Activated B cell treated with CpG ODN at 0.5 μM for 24 hours (primary cell): ENCODE measurements around the gene SLAMF6. TPM values are rescaled to one million over a fixed set of nuclear protein-coding genes. Genes with fewer than 3 reads are reported as not detected.
A peak's percentile ranks its signal among the peaks of the same experiment; 100 is the strongest.

Source experiments
- ATAC-seq: fragments of 200-7000 bp; cut with Tn5 transposase; one replicate; pipeline ENCODE4 v1.10.0; 2021; ENCODE audit warnings: low read depth, mild to moderate bottlenecking, moderate library complexity
- CTCF ChIA-PET: fragments of 350-600 bp; sonication (Branson Sonifier 250); formaldehyde crosslinking; loops from one replicate; lab custom pipeline; 2021; ENCODE audit warnings: antibody characterized with exemption; lab: Charles Lee
- POLR2A ChIA-PET: fragments of 350-600 bp; sonication (Branson Sonifier 250); formaldehyde crosslinking; loops from one replicate; lab custom pipeline; 2021; ENCODE audit warnings: antibody characterized with exemption; lab: Charles Lee
- DNase-seq: peaks from one replicate; pipeline ENCODE4 v3.0.0; 2022
- H3K27ac Mint-ChIP-seq: one replicate; pipeline ENCODE4 v1.8.0; 2020; ENCODE audit warnings: mixed read lengths
- H3K27me3 Mint-ChIP-seq: one replicate; pipeline ENCODE4 v1.8.0; 2021; ENCODE audit warnings: mixed read lengths
- H3K36me3 Mint-ChIP-seq: one replicate; pipeline ENCODE4 v1.8.0; 2021; ENCODE audit warnings: low read depth, mixed read lengths
- H3K4me1 Mint-ChIP-seq: one replicate; pipeline ENCODE4 v1.8.0; 2021; ENCODE audit warnings: mixed read lengths
- H3K4me3 Mint-ChIP-seq: one replicate; pipeline ENCODE4 v1.8.0; 2020; ENCODE audit warnings: mild to moderate bottlenecking, mixed read lengths
- H3K9me3 Mint-ChIP-seq: one replicate; pipeline ENCODE4 v1.8.0; 2020; ENCODE audit warnings: mixed read lengths
- intact Hi-C: fragments of 100-400 bp; cut with micrococcal nuclease; formaldehyde crosslinking; loops from one replicate; pipeline ENCODE4 v1.15.1; 2024
- total RNA-seq: library from RNA; stranded (reverse); gene quantifications from 2 replicates; pipeline ENCODE4 v1.2.3, GENCODE V29; 2022
- TF ChIP-seq, protein P1 (sequence below): fragments of 200-600 bp; IDR thresholded peaks from one replicate; pipeline ENCODE4 v1.8.0; 2022; ENCODE audit warnings: antibody characterized with exemption, mild to moderate bottlenecking

Gene SLAMF6
- 28.7 and 31.2 TPM in 2 replicates for total RNA-seq

DNA sequence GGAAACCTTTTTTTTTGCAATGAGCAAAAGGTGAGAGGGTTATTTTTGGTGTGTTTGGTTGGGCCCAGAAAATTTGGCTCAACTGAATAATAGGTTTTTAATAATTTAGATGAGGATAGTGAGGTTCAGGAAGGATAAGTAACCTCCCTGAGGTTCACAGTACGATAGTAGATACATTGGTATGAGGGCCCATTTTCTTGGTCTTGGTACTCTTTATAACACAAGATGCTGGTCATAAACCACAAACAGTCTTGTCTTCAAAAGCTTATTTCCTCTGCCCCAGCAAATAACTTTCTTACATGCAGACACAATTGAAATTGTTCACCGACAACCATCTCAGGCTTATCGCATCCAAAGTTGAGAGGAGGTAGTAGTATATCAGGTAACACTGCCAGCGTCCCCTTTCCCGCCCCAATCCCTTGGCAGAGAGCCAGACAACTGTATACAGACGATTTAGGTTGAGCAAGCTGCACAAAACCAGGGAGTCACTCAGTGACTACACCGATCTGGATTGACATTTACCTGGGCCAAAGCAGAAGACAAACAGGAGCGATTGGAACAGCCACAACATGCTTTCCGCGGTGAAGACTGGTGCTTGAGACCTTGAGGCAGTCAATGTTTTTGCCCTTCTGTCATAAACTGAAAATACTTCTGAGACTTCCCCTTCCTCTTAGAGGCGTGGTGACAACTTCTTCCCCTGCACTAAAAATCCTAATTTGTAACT, at the start of gene SLAMF6:
SLAMF6 (minus strand) TSS at position 634 of the 724 bp plus-strand sequence; CDS start at position 571, 63 bp downstream.
- Mint-ChIP-seq H3K4me3 (peak within 1 kb of the TSS; percentile 97), H3K9me3 (peaks cover 7% of the 10 kb centered on the region), H3K36me3 (peaks cover 29% of the 10 kb centered on the region), H3K27me3 (no peaks in the 10 kb centered on the region), H3K27ac (peak within 1 kb of the TSS; percentile 95), H3K4me1 (peaks cover 73% of the 10 kb centered on the region)
- ChIA-PET POLR2A (interaction anchor here (0.5 to 3.2 kb wide), 19 partner anchors 17 to 242 kb away, joined by 3 to 28 read pairs (median 3); partner anchors contain the start of gene SLAMF1), CTCF (interaction anchor here (0.8 to 3.5 kb wide), 7 partner anchors 17 to 94 kb away, joined by 3 to 15 read pairs (median 4); no protein-coding TSS in a partner anchor)
- ATAC-seq (peak; percentile 69), DNase-seq (peak; percentile 36)
- intact Hi-C loops = loop anchor here (1.0 to 5.0 kb wide), 3 partner anchors 7 to 70 kb away; no protein-coding TSS in a partner anchor
- TF ChIP-seq, protein P1, sequence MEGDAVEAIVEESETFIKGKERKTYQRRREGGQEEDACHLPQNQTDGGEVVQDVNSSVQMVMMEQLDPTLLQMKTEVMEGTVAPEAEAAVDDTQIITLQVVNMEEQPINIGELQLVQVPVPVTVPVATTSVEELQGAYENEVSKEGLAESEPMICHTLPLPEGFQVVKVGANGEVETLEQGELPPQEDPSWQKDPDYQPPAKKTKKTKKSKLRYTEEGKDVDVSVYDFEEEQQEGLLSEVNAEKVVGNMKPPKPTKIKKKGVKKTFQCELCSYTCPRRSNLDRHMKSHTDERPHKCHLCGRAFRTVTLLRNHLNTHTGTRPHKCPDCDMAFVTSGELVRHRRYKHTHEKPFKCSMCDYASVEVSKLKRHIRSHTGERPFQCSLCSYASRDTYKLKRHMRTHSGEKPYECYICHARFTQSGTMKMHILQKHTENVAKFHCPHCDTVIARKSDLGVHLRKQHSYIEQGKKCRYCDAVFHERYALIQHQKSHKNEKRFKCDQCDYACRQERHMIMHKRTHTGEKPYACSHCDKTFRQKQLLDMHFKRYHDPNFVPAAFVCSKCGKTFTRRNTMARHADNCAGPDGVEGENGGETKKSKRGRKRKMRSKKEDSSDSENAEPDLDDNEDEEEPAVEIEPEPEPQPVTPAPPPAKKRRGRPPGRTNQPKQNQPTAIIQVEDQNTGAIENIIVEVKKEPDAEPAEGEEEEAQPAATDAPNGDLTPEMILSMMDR = no peak

DNA sequence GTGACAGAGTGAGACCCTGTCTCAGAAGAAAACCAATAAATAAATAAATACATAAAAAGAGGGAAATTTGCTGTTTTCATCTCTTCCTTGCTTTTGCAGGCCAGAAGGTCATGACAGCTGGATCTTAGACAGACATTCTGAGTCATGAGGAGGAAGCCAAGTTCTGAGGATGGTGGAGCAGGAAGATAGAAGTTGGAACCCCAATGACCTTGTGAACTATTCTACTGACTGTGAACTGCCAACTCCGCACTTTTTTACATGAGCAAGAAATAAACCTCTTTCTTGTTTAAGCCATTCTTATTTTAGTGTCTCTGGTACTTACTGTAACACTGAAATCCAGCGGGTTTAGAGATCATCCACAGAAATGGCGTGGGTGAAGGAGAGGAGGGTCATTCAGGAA, 47.8 kb upstream of the SLAMF6 start:
- H3K36me3 Mint-ChIP-seq = peaks cover 53% of the 10 kb centered on the region

DNA sequence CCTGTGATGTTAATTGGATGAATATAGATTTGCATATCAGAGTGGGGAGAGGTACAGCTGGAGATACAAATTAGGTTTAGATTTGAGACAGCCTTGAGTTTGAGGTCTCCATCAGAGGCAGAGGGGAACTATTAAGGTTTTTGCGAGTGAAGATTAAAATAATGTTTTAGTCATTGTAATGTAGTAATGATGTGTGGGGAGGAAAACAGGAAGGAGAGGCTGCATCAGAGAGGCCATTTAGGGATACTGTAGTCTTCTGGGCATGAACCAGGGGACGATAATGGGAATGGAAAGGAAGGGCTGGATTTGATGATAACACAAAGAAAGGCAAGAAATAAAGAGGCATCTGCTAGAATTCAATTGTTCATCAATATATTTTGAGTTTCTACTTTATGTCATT, 46.8 kb upstream of the SLAMF6 start:
- no peaks in the 10 kb centered on the region for H3K9me3 Mint-ChIP-seq
- peak overlapping the region; percentile 13 for H3K4me3 Mint-ChIP-seq
- ChIA-PET POLR2A (interaction anchor here (1.4 kb wide), 1 partner anchor 9 kb away, joined by 4 read pairs; no protein-coding TSS in a partner anchor), CTCF (interaction anchor here (0.9 to 1.1 kb wide), 2 partner anchors 11 to 19 kb away, joined by 3 read pairs; no protein-coding TSS in a partner anchor)
- no peak for DNase-seq
- H3K27ac Mint-ChIP-seq = peak overlapping the region; percentile 66
- peaks cover 90% of the 10 kb centered on the region for H3K4me1 Mint-ChIP-seq
- intact Hi-C loops = no loop called here
- ATAC-seq = no peak
- no peaks in the 10 kb centered on the region for H3K27me3 Mint-ChIP-seq
- peaks cover 56% of the 10 kb centered on the region for H3K36me3 Mint-ChIP-seq
- TF ChIP-seq, protein P1 = no peak

More for the DNA sequence above, 47.8 kb upstream of the SLAMF6 start:
- DNase-seq (no peak), ATAC-seq (no peak)
- peaks cover 92% of the 10 kb centered on the region for H3K4me1 Mint-ChIP-seq
- intact Hi-C loops = no loop called here
- ChIA-PET POLR2A (interaction anchor here (1.4 kb wide), 1 partner anchor 10 kb away, joined by 4 read pairs; no protein-coding TSS in a partner anchor), CTCF (no interaction called here)
- no peak overlapping the region for H3K27ac Mint-ChIP-seq
- H3K4me3 Mint-ChIP-seq = no peak overlapping the region
- no peaks in the 10 kb centered on the region for H3K9me3 Mint-ChIP-seq
- TF ChIP-seq, protein P1 = no peak
- H3K27me3 Mint-ChIP-seq = no peaks in the 10 kb centered on the region

DNA sequence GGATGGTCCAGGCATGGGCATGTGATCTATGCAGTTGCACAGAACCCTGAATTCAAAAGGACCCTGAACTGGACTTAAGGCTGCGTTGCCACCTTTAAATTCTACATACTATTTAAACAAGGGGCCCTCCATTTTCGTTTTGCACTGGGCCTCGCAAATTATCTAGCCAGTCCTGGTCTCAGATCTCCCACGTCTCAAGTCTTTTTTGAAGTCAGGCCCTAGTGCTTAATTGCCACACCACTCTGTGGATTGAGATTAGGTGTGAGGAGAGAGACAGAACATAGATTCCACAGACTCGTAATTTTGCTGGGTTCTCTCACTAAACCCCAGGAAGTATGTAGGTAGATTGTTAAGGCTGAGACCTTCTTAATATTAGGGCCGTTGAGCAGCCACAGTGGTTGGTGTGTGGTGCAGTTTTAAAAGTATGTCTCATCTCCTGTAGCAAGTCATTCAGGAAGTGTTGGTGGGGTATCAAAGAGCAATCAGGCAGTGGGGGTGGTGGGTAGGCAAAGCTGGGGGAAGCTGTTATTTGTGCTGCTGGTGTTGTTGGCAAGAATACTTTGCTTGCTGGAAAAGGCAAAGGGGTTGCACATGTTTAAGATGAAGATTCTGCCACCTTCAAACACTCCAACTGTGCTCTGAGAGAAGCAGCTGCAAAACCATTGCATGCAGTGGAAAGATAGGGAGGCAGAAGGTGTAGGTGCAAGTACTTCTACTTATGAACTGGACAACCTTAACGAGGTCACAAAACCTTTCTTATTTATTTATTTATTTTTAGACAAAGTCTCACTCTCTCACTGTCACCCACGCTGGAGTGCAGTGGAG, 45.0 kb upstream of the SLAMF6 start:
- DNase-seq (no peak), ATAC-seq (peak; percentile 62)
- Mint-ChIP-seq H3K4me1 (peaks cover 76% of the 10 kb centered on the region), H3K36me3 (peaks cover 69% of the 10 kb centered on the region), H3K27ac (peak overlapping the region; percentile 54), H3K27me3 (no peaks in the 10 kb centered on the region), H3K4me3 (peak overlapping the region; percentile 21), H3K9me3 (peaks cover 3% of the 10 kb centered on the region)
- intact Hi-C loops = loop anchor here (1.0 kb wide), 1 partner anchor 8 kb away; no protein-coding TSS in a partner anchor
- POLR2A ChIA-PET = interaction anchor here (1.7 kb wide), 1 partner anchor 18 kb away, joined by 6 read pairs; no protein-coding TSS in a partner anchor
- TF ChIP-seq, protein P1 = no peak
- CTCF ChIA-PET = no interaction called here
